Measurements from ENCODE around the gene DENND11.

DENND11 gene

GRCh38 chr7:141709749-141710148 lies 7.8 kb upstream of the DENND11 start:
- Histone ChIP-seq H3K27ac (ENCODE audit: insufficient read depth in 1 of 2, low read depth in 1 of 2, low read length in 2 of 2, poor library complexity in 1 of 2, severe bottlenecking in 2 of 2) (no peak overlapping the region), H3K9me3 (ENCODE audit: control extremely low read depth in 1 of 5, control insufficient read depth in 4 of 5, insufficient read depth in 2 of 5, low read depth in 1 of 5, low read length in 4 of 5) (no peaks in the 10 kb centered on the region), H3K4me1 (ENCODE audit: control extremely low read depth in 1 of 4, control insufficient read depth in 4 of 4, insufficient read depth in 4 of 4, low read length in 3 of 4) (no peaks in the 10 kb centered on the region), H3K36me3 (ENCODE audit: control insufficient read depth in 4 of 4, insufficient read depth in 4 of 4, low read length in 3 of 4) (peaks cover 0 to 2% (median 0%) of the 10 kb centered on the region in 4 experiments), H3K27me3 (replicated peaks in 2 of 5; ENCODE audit: control insufficient read depth in 4 of 5, insufficient read depth in 5 of 5, low read length in 4 of 5) (no peaks in the 10 kb centered on the region), H3K4me3 (ENCODE audit: control insufficient read depth in 1 of 7, extremely low read depth in 1 of 7, insufficient read depth in 4 of 7, low read depth in 2 of 7, low read length in 6 of 7) (no peak overlapping the region)
- DNase-seq: no peak
- ChIA-PET CTCF (interaction anchor here (0.6 to 4.3 kb wide), 18 partner anchors 11 to 60 kb away, joined by 3 to 48 read pairs (median 5); partner anchors contain the start of gene SSBP1), POLR2A (interaction anchor here (1.1 kb wide), 1 partner anchor 28 kb away, joined by 3 read pairs; the partner anchor contains the start of gene SSBP1)
- WGBS (ENCODE audit: insufficient coverage): 89% methylated on average over 3 of the region's 4 CpGs

- Histone ChIP-seq H3K27ac (ENCODE audit: insufficient read depth in 1 of 2, low read depth in 1 of 2, low read length in 2 of 2, poor library complexity in 1 of 2, severe bottlenecking in 2 of 2) (no peak overlapping the region), H3K4me3 (ENCODE audit: control insufficient read depth in 1 of 7, extremely low read depth in 1 of 7, insufficient read depth in 4 of 7, low read depth in 2 of 7, low read length in 6 of 7) (no peak overlapping the region), H3K27me3 (replicated peaks in 2 of 5; ENCODE audit: control insufficient read depth in 4 of 5, insufficient read depth in 5 of 5, low read length in 4 of 5) (no peaks in the 10 kb centered on the region), H3K4me1 (ENCODE audit: control extremely low read depth in 1 of 4, control insufficient read depth in 4 of 4, insufficient read depth in 4 of 4, low read length in 3 of 4) (no peaks in the 10 kb centered on the region), H3K9me3 (ENCODE audit: control extremely low read depth in 1 of 5, control insufficient read depth in 4 of 5, insufficient read depth in 2 of 5, low read depth in 1 of 5, low read length in 4 of 5) (no peaks in the 10 kb centered on the region), H3K36me3 (ENCODE audit: control insufficient read depth in 4 of 4, insufficient read depth in 4 of 4, low read length in 3 of 4) (peaks cover 0 to 2% (median 0%) of the 10 kb centered on the region in 4 experiments)
- ChIA-PET POLR2A (no interaction called here), CTCF (interaction anchor here (0.7 to 4.3 kb wide), 18 partner anchors 11 to 60 kb away, joined by 3 to 48 read pairs (median 5); partner anchors contain the start of gene SSBP1)
- DNase-seq: no peak
- WGBS (ENCODE audit: insufficient coverage): no CpG with 5 or more reads among the region's 2 CpGs
These were observed 7.4 kb upstream of the DENND11 start for GRCh38 chr7:141709318-141709717.

- WGBS (ENCODE audit: insufficient coverage): 100% methylated on average over 5 of the region's 6 CpGs
- POLR2A ChIA-PET: interaction anchor here (0.7 kb wide), 1 partner anchor 65 kb away, joined by 3 read pairs; no protein-coding TSS in a partner anchor
- no peak within 1 kb of the TSS for H3K4me3 ChIP-seq (ENCODE audit: control insufficient read depth in 1 of 7, extremely low read depth in 1 of 7, insufficient read depth in 4 of 7, low read depth in 2 of 7, low read length in 6 of 7)
These were observed 6.4 kb upstream of the DENND11 start, which contains the start of gene WEE2 for GRCh38 chr7:141708351-141708750. Gene WEE2, plus strand, starts transcription at chr7:141708353. Its CDS starts 406 bp downstream, at chr7:141708759.

GRCh38 chr7:141706239-141707064 lies 4.5 kb upstream of the DENND11 start:
- peaks cover 0 to 3% (median 0%) of the 10 kb centered on the region in 5 experiments for H3K27me3 ChIP-seq (replicated peaks in 2 of 5; ENCODE audit: control insufficient read depth in 4 of 5, insufficient read depth in 5 of 5, low read length in 4 of 5)
- H3K27ac ChIP-seq (ENCODE audit: insufficient read depth in 1 of 2, low read depth in 1 of 2, low read length in 2 of 2, poor library complexity in 1 of 2, severe bottlenecking in 2 of 2): no peak overlapping the region
- POLR2A ChIA-PET: no interaction called here
- no peak for DNase-seq
- no peaks in the 10 kb centered on the region for H3K36me3 ChIP-seq (ENCODE audit: control insufficient read depth in 4 of 4, insufficient read depth in 4 of 4, low read length in 3 of 4)
- CTCF ChIA-PET: interaction anchor here (1.3 kb wide), 1 partner anchor 44 kb away, joined by 3 read pairs; no protein-coding TSS in a partner anchor
- peaks cover 0 to 9% (median 4%) of the 10 kb centered on the region in 4 experiments for H3K4me1 ChIP-seq (ENCODE audit: control extremely low read depth in 1 of 4, control insufficient read depth in 4 of 4, insufficient read depth in 4 of 4, low read length in 3 of 4)
- WGBS (ENCODE audit: insufficient coverage): no CpG with 5 or more reads among the region's 1 CpG
- H3K9me3 ChIP-seq (ENCODE audit: control extremely low read depth in 1 of 5, control insufficient read depth in 4 of 5, insufficient read depth in 2 of 5, low read depth in 1 of 5, low read length in 4 of 5): no peaks in the 10 kb centered on the region
- H3K4me3 ChIP-seq (ENCODE audit: control insufficient read depth in 1 of 7, extremely low read depth in 1 of 7, insufficient read depth in 4 of 7, low read depth in 2 of 7, low read length in 6 of 7): no peak overlapping the region

More at GRCh38 chr7:141708351-141708750, 6.4 kb upstream of the DENND11 start, which contains the start of gene WEE2:
- Histone ChIP-seq H3K4me1 (ENCODE audit: control extremely low read depth in 1 of 4, control insufficient read depth in 4 of 4, insufficient read depth in 4 of 4, low read length in 3 of 4) (no peaks in the 10 kb centered on the region), H3K27ac (ENCODE audit: insufficient read depth in 1 of 2, low read depth in 1 of 2, low read length in 2 of 2, poor library complexity in 1 of 2, severe bottlenecking in 2 of 2) (no peak within 1 kb of the TSS), H3K9me3 (ENCODE audit: control extremely low read depth in 1 of 5, control insufficient read depth in 4 of 5, insufficient read depth in 2 of 5, low read depth in 1 of 5, low read length in 4 of 5) (no peaks in the 10 kb centered on the region), H3K27me3 (replicated peaks in 2 of 5; ENCODE audit: control insufficient read depth in 4 of 5, insufficient read depth in 5 of 5, low read length in 4 of 5) (peaks cover 0 to under 1% (median 0%) of the 10 kb centered on the region in 5 experiments), H3K36me3 (ENCODE audit: control insufficient read depth in 4 of 4, insufficient read depth in 4 of 4, low read length in 3 of 4) (no peaks in the 10 kb centered on the region)
- DNase-seq: no peak
- CTCF ChIA-PET: interaction anchor here (1.0 to 4.3 kb wide), 10 partner anchors 14 to 57 kb away, joined by 3 to 48 read pairs (median 6); partner anchors contain the start of gene SSBP1

GRCh38 chr7:141704741-141705140 lies 2.8 kb upstream of the DENND11 start:
- DNase-seq: no peak
- POLR2A ChIA-PET: no interaction called here
- Histone ChIP-seq H3K36me3 (ENCODE audit: control insufficient read depth in 4 of 4, insufficient read depth in 4 of 4, low read length in 3 of 4) (no peaks in the 10 kb centered on the region), H3K9me3 (ENCODE audit: control extremely low read depth in 1 of 5, control insufficient read depth in 4 of 5, insufficient read depth in 2 of 5, low read depth in 1 of 5, low read length in 4 of 5) (no peaks in the 10 kb centered on the region), H3K27me3 (replicated peaks in 2 of 5; ENCODE audit: control insufficient read depth in 4 of 5, insufficient read depth in 5 of 5, low read length in 4 of 5) (peaks cover 0 to 3% (median 0%) of the 10 kb centered on the region in 5 experiments), H3K4me3 (ENCODE audit: control insufficient read depth in 1 of 7, extremely low read depth in 1 of 7, insufficient read depth in 4 of 7, low read depth in 2 of 7, low read length in 6 of 7) (no peak overlapping the region), H3K4me1 (ENCODE audit: control extremely low read depth in 1 of 4, control insufficient read depth in 4 of 4, insufficient read depth in 4 of 4, low read length in 3 of 4) (peaks cover 0 to 22% (median 12%) of the 10 kb centered on the region in 4 experiments), H3K27ac (ENCODE audit: insufficient read depth in 1 of 2, low read depth in 1 of 2, low read length in 2 of 2, poor library complexity in 1 of 2, severe bottlenecking in 2 of 2) (no peak overlapping the region)
- CTCF ChIA-PET: interaction anchor here (0.8 to 1.8 kb wide), 2 partner anchors 9 to 51 kb away, joined by 3 to 6 read pairs; no protein-coding TSS in a partner anchor
- 97% methylated on average over 5 of the region's 5 CpGs for WGBS (ENCODE audit: insufficient coverage)

GRCh38 chr7:141704112-141704511 lies 2.1 kb upstream of the DENND11 start:
- DNase-seq: no peak
- no peak overlapping the region for H3K27ac ChIP-seq (ENCODE audit: insufficient read depth in 1 of 2, low read depth in 1 of 2, low read length in 2 of 2, poor library complexity in 1 of 2, severe bottlenecking in 2 of 2)
- no peaks in the 10 kb centered on the region for H3K36me3 ChIP-seq (ENCODE audit: control insufficient read depth in 4 of 4, insufficient read depth in 4 of 4, low read length in 3 of 4)
- 100% methylated on average over 2 of the region's 3 CpGs for WGBS (ENCODE audit: insufficient coverage)
- H3K4me3 ChIP-seq (ENCODE audit: control insufficient read depth in 1 of 7, extremely low read depth in 1 of 7, insufficient read depth in 4 of 7, low read depth in 2 of 7, low read length in 6 of 7): no peak overlapping the region
- ChIA-PET POLR2A (no interaction called here), CTCF (interaction anchor here (1.8 to 4.1 kb wide), 2 partner anchors 10 to 50 kb away, joined by 6 to 31 read pairs; no protein-coding TSS in a partner anchor)
- peaks cover 0 to 28% (median 14%) of the 10 kb centered on the region in 4 experiments for H3K4me1 ChIP-seq (ENCODE audit: control extremely low read depth in 1 of 4, control insufficient read depth in 4 of 4, insufficient read depth in 4 of 4, low read length in 3 of 4)
- no peaks in the 10 kb centered on the region for H3K9me3 ChIP-seq (ENCODE audit: control extremely low read depth in 1 of 5, control insufficient read depth in 4 of 5, insufficient read depth in 2 of 5, low read depth in 1 of 5, low read length in 4 of 5)
- H3K27me3 ChIP-seq (replicated peaks in 2 of 5; ENCODE audit: control insufficient read depth in 4 of 5, insufficient read depth in 5 of 5, low read length in 4 of 5): peaks cover 0 to 3% (median 0%) of the 10 kb centered on the region in 5 experiments
